HEK293T (cell line): ENCODE measurements around the gene LRIG1.

Experiments used
- ARNT ChIP-seq: fragments of 450-650 bp; IDR thresholded peaks from 2 replicates; pipeline ENCODE4 v1.6.1; 2017; ENCODE audit warnings: mild to moderate bottlenecking
- BHLHE40 ChIP-seq: fragments of 450-650 bp; IDR thresholded peaks from 2 replicates; pipeline ENCODE4 v1.6.1; 2016; ENCODE audit warnings: mild to moderate bottlenecking, moderate library complexity, borderline replicate concordance
- FOXA1 ChIP-seq: fragments of 450-650 bp; IDR thresholded peaks from 2 replicates; pipeline ENCODE4 v1.6.1; 2016; ENCODE audit warnings: mild to moderate bottlenecking
- FOXK2 ChIP-seq: fragments of 450-650 bp; IDR thresholded peaks from 2 replicates; pipeline ENCODE4 v1.6.1; 2016; ENCODE audit warnings: mild to moderate bottlenecking
- FOXM1 ChIP-seq: fragments of 450-650 bp; IDR thresholded peaks from 2 replicates; pipeline ENCODE4 v1.6.1; 2017; ENCODE audit warnings: mild to moderate bottlenecking, borderline replicate concordance
- HDGF ChIP-seq: fragments of 450-650 bp; IDR thresholded peaks from 2 replicates; pipeline ENCODE4 v1.6.1; 2017; ENCODE audit warnings: antibody characterized with exemption, borderline replicate concordance
- LEF1 ChIP-seq: fragments of 450-650 bp; IDR thresholded peaks from 2 replicates; pipeline ENCODE4 v1.6.1; 2017; ENCODE audit warnings: mild to moderate bottlenecking, borderline replicate concordance
- SP1 ChIP-seq: fragments of 450-650 bp; IDR thresholded peaks from 2 replicates; pipeline ENCODE4 v1.6.1; 2017
- SUZ12 ChIP-seq: fragments of 450-650 bp; IDR thresholded peaks from 2 replicates; pipeline ENCODE4 v1.6.1; 2016; ENCODE audit warnings: mild to moderate bottlenecking
- TARDBP ChIP-seq: fragments of 450-650 bp; IDR thresholded peaks from 2 replicates; pipeline ENCODE4 v1.6.1; 2016
- TF ChIP-seq, protein P1 (sequence below): fragments of 450-650 bp; IDR thresholded peaks from 2 replicates; pipeline ENCODE4 v1.6.1; 2016

- TF ChIP-seq BHLHE40 (no peak), ARNT (no peak), FOXM1 (no peak), SUZ12 (no peak), FOXK2 (no peak), LEF1 (no peak), FOXA1 (no peak), SP1 (no peak), HDGF (no peak), TARDBP (no peak)
- TF ChIP-seq, protein P1, sequence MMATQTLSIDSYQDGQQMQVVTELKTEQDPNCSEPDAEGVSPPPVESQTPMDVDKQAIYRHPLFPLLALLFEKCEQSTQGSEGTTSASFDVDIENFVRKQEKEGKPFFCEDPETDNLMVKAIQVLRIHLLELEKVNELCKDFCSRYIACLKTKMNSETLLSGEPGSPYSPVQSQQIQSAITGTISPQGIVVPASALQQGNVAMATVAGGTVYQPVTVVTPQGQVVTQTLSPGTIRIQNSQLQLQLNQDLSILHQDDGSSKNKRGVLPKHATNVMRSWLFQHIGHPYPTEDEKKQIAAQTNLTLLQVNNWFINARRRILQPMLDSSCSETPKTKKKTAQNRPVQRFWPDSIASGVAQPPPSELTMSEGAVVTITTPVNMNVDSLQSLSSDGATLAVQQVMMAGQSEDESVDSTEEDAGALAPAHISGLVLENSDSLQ: no peak
These were observed 72.1 kb downstream of the LRIG1 start for GRCh38 chr3:66428733-66429132.
